Rectal smooth muscle tissue (tissue), 1 donor: Measurements from ENCODE around the gene PKP1.

Source experiments
- H3K27ac ChIP-seq: one replicate; pipeline ENCODE4 v1.7.0; 2013; ENCODE audit warnings: low read depth, low read length, inconsistent platforms
- H3K27me3 ChIP-seq: one replicate; pipeline ENCODE4 v1.7.0; 2013; ENCODE audit warnings: low read length; ENCODE audit not compliant: control insufficient read depth, insufficient read depth
- H3K36me3 ChIP-seq: one replicate; pipeline ENCODE4 v1.7.0; 2013; ENCODE audit warnings: low read length; ENCODE audit not compliant: control insufficient read depth, insufficient read depth
- H3K4me1 ChIP-seq: one replicate; pipeline ENCODE4 v1.7.0; 2013; ENCODE audit warnings: low read length; ENCODE audit not compliant: control insufficient read depth, insufficient read depth
- H3K4me3 ChIP-seq: one replicate; pipeline ENCODE4 v1.7.0; 2013; ENCODE audit warnings: low read length
- H3K9ac ChIP-seq: one replicate; pipeline ENCODE4 v1.7.0; 2013; ENCODE audit warnings: low read length

Gene PKP1

GRCh38 chr1:201331166-201331565 lies 47.9 kb downstream of the PKP1 start:
- no peak overlapping the region for H3K27ac ChIP-seq
- no peaks in the 10 kb centered on the region for H3K36me3 ChIP-seq
- H3K27me3 ChIP-seq: no peaks in the 10 kb centered on the region
- H3K4me3 ChIP-seq: no peak overlapping the region
- no peaks in the 10 kb centered on the region for H3K4me1 ChIP-seq
- no peak overlapping the region for H3K9ac ChIP-seq

GRCh38 chr1:201332021-201332420 lies 48.7 kb downstream of the PKP1 start:
- Histone ChIP-seq H3K27ac (no peak overlapping the region), H3K4me1 (no peaks in the 10 kb centered on the region), H3K27me3 (no peaks in the 10 kb centered on the region)

GRCh38 chr1:201332616-201333335 lies 49.5 kb downstream of the PKP1 start:
- Histone ChIP-seq H3K4me3 (no peak overlapping the region), H3K27me3 (no peaks in the 10 kb centered on the region), H3K9ac (no peak overlapping the region), H3K36me3 (no peaks in the 10 kb centered on the region), H3K4me1 (no peaks in the 10 kb centered on the region), H3K27ac (no peak overlapping the region)

More at GRCh38 chr1:201332021-201332420, 48.7 kb downstream of the PKP1 start:
- no peak overlapping the region for H3K9ac ChIP-seq
- H3K4me3 ChIP-seq: no peak overlapping the region
- H3K36me3 ChIP-seq: no peaks in the 10 kb centered on the region

GRCh38 chr1:201334325-201335173 lies 51.2 kb downstream of the PKP1 start:
- Histone ChIP-seq H3K27ac (no peak overlapping the region), H3K4me1 (no peaks in the 10 kb centered on the region), H3K36me3 (no peaks in the 10 kb centered on the region), H3K27me3 (no peaks in the 10 kb centered on the region), H3K4me3 (no peak overlapping the region), H3K9ac (no peak overlapping the region)

GRCh38 chr1:201335174-201335870 lies 52.0 kb downstream of the PKP1 start:
- Histone ChIP-seq H3K36me3 (no peaks in the 10 kb centered on the region), H3K9ac (no peak overlapping the region), H3K4me3 (no peak overlapping the region), H3K27me3 (no peaks in the 10 kb centered on the region), H3K4me1 (no peaks in the 10 kb centered on the region), H3K27ac (no peak overlapping the region)

- Histone ChIP-seq H3K27me3 (no peaks in the 10 kb centered on the region), H3K4me3 (no peak overlapping the region), H3K27ac (no peak overlapping the region), H3K9ac (no peak overlapping the region), H3K4me1 (no peaks in the 10 kb centered on the region), H3K36me3 (no peaks in the 10 kb centered on the region)
These were observed 52.6 kb downstream of the PKP1 start for GRCh38 chr1:201335901-201336300.

GRCh38 chr1:201336711-201337450 lies 53.6 kb downstream of the PKP1 start:
- Histone ChIP-seq H3K27ac (no peak overlapping the region), H3K36me3 (no peaks in the 10 kb centered on the region), H3K9ac (no peak overlapping the region), H3K27me3 (no peaks in the 10 kb centered on the region), H3K4me3 (no peak overlapping the region), H3K4me1 (no peaks in the 10 kb centered on the region)

- H3K36me3 ChIP-seq: no peaks in the 10 kb centered on the region
- H3K27me3 ChIP-seq: no peaks in the 10 kb centered on the region
- H3K4me3 ChIP-seq: no peak overlapping the region
- H3K9ac ChIP-seq: no peak overlapping the region
- H3K27ac ChIP-seq: no peak overlapping the region
- no peaks in the 10 kb centered on the region for H3K4me1 ChIP-seq
These were observed 58.1 kb downstream of the PKP1 start for GRCh38 chr1:201341377-201341776.

GRCh38 chr1:201344206-201345080 lies 61.1 kb downstream of the PKP1 start:
- no peak overlapping the region for H3K9ac ChIP-seq
- H3K36me3 ChIP-seq: no peaks in the 10 kb centered on the region
- no peaks in the 10 kb centered on the region for H3K27me3 ChIP-seq
- no peak overlapping the region for H3K4me3 ChIP-seq
- no peaks in the 10 kb centered on the region for H3K4me1 ChIP-seq
- no peak overlapping the region for H3K27ac ChIP-seq

GRCh38 chr1:201345081-201345355 lies 61.7 kb downstream of the PKP1 start:
- H3K27ac ChIP-seq: no peak overlapping the region
- no peaks in the 10 kb centered on the region for H3K4me1 ChIP-seq
- H3K27me3 ChIP-seq: no peaks in the 10 kb centered on the region
- no peak overlapping the region for H3K4me3 ChIP-seq
- no peaks in the 10 kb centered on the region for H3K36me3 ChIP-seq
- no peak overlapping the region for H3K9ac ChIP-seq

GRCh38 chr1:201346337-201346939 lies 63.1 kb downstream of the PKP1 start:
- no peak overlapping the region for H3K4me3 ChIP-seq
- H3K36me3 ChIP-seq: no peaks in the 10 kb centered on the region
- H3K27ac ChIP-seq: no peak overlapping the region
- no peaks in the 10 kb centered on the region for H3K4me1 ChIP-seq
- H3K9ac ChIP-seq: no peak overlapping the region
- no peaks in the 10 kb centered on the region for H3K27me3 ChIP-seq
